ENCODE measurements around the gene S100Z.
"Not testable (repeated sequence)": the region's sequence is repeated elsewhere in the genome, so short reads cannot be mapped to it uniquely, and the experiment has no call there.

S100Z gene

GRCh38 chr5:76831110-76831452, 18.7 kb upstream of the S100Z start:
- DNase-seq = no peak

- DNase-seq = no peak
Observed at GRCh38 chr5:76836181-76836580, 13.6 kb upstream of the S100Z start.

- no peak for DNase-seq
Observed at GRCh38 chr5:76836585-76836984, 13.2 kb upstream of the S100Z start.

- no peak for DNase-seq
Observed at GRCh38 chr5:76838481-76839261, 11.1 kb upstream of the S100Z start.

- DNase-seq = no peak
Observed at GRCh38 chr5:76841361-76841760, 8.5 kb upstream of the S100Z start.

- DNase-seq = no peak
Observed at GRCh38 chr5:76845890-76846289, 3.9 kb upstream of the S100Z start.

- DNase-seq = no peak
Observed at GRCh38 chr5:76850543-76851145, 830 bp downstream of the S100Z start.

GRCh38 chr5:76851728-76852369, 2.0 kb downstream of the S100Z start:
- DNase-seq = no peak

- no peak for DNase-seq
Observed at GRCh38 chr5:76852772-76853171, 3.0 kb downstream of the S100Z start.

- DNase-seq = not testable (repeated sequence)
Observed at GRCh38 chr5:76853741-76854140, 3.9 kb downstream of the S100Z start.

GRCh38 chr5:76854644-76855043, 4.8 kb downstream of the S100Z start:
- no peak for DNase-seq

- DNase-seq = not testable (repeated sequence)
Observed at GRCh38 chr5:76855501-76855900, 5.7 kb downstream of the S100Z start.

- DNase-seq = no peak
Observed at GRCh38 chr5:76855961-76856360, 6.1 kb downstream of the S100Z start.

- DNase-seq = not testable (repeated sequence)
Observed at GRCh38 chr5:76856800-76857199, 7.0 kb downstream of the S100Z start.

- DNase-seq = no peak
Observed at GRCh38 chr5:76859591-76860247, 9.9 kb downstream of the S100Z start.

GRCh38 chr5:76861612-76862011, 11.8 kb downstream of the S100Z start:
- DNase-seq = no peak

- DNase-seq = no peak
Observed at GRCh38 chr5:76863001-76863400, 13.2 kb downstream of the S100Z start.

- DNase-seq = no peak
Observed at GRCh38 chr5:76866503-76866902, 16.7 kb downstream of the S100Z start.

GRCh38 chr5:76867038-76867437, 17.2 kb downstream of the S100Z start:
- DNase-seq = no peak

GRCh38 chr5:76867827-76868693, 18.2 kb downstream of the S100Z start:
- peak; percentile 46 for DNase-seq

- no peak for DNase-seq
Observed at GRCh38 chr5:76870046-76870445, 20.2 kb downstream of the S100Z start.

GRCh38 chr5:76874088-76874581, 24.3 kb downstream of the S100Z start:
- peak; percentile 34 for DNase-seq
